H9 (cell line): ENCODE results near the gene PFKFB2. TPM values are rescaled to one million over a fixed set of nuclear protein-coding genes. Genes with fewer than 3 reads are reported as not detected.

ENCODE experiments used
- DNase-seq: peaks from one replicate; pipeline ENCODE4 v3.0.0-alpha.2; 2017
- H2AFZ ChIP-seq: one replicate; pipeline ENCODE4 v1.6.1; 2013; ENCODE audit warnings: mild to moderate bottlenecking, low read length, control low read depth, moderate library complexity
- H2AK5ac ChIP-seq: 2 replicates; pipeline ENCODE4 v1.6.1; 2013; ENCODE audit warnings: low read length, control low read depth, mixed read lengths; ENCODE audit not compliant: insufficient read length
- H2BK120ac ChIP-seq: one replicate; pipeline ENCODE4 v1.6.1; 2013; ENCODE audit warnings: low read depth, mild to moderate bottlenecking, low read length, control low read depth, inconsistent platforms; ENCODE audit not compliant: poor library complexity, severe bottlenecking
- H2BK12ac ChIP-seq: 2 replicates; pipeline ENCODE4 v1.6.1; 2013; ENCODE audit warnings: low read length, control low read depth, mixed read lengths, low read depth; ENCODE audit not compliant: insufficient read length
- H2BK15ac ChIP-seq: 2 replicates; pipeline ENCODE4 v1.6.1; 2013; ENCODE audit warnings: low read depth, low read length, control low read depth
- H2BK20ac ChIP-seq: one replicate; pipeline ENCODE4 v1.6.1; 2013; ENCODE audit warnings: low read depth, mild to moderate bottlenecking, low read length, control low read depth, inconsistent platforms; ENCODE audit not compliant: poor library complexity, severe bottlenecking
- H2BK5ac ChIP-seq: 2 replicates; pipeline ENCODE4 v1.6.1; 2013; ENCODE audit warnings: low read length, control low read depth, mixed read lengths; ENCODE audit not compliant: insufficient read length
- H3K14ac ChIP-seq: 2 replicates; pipeline ENCODE4 v1.6.1; 2013; ENCODE audit warnings: low read length, control low read depth; ENCODE audit not compliant: insufficient read depth
- H3K18ac ChIP-seq: 2 replicates; pipeline ENCODE4 v1.6.1; 2013; ENCODE audit warnings: low read depth, mild to moderate bottlenecking, mixed read lengths, low read length, control low read depth; ENCODE audit not compliant: insufficient read length
- H3K23ac ChIP-seq: 2 replicates; pipeline ENCODE4 v1.6.1; 2013; ENCODE audit warnings: low read length, control low read depth, mixed read lengths, low read depth; ENCODE audit not compliant: insufficient read length
- H3K23me2 ChIP-seq: 2 replicates; pipeline ENCODE4 v1.6.1; 2013; ENCODE audit warnings: low read depth, mild to moderate bottlenecking, mixed read lengths, low read length, control low read depth; ENCODE audit not compliant: insufficient read length, poor library complexity, severe bottlenecking
- H3K27ac ChIP-seq: 2 replicates; pipeline ENCODE4 v1.5.1; 2013; ENCODE audit warnings: low read length, control low read depth, mixed read lengths, low read depth; ENCODE audit not compliant: insufficient read length
- H3K27me3 ChIP-seq: 2 replicates; pipeline ENCODE4 v1.6.1; 2013; ENCODE audit warnings: low read length, control low read depth, inconsistent platforms; ENCODE audit not compliant: insufficient read depth
- H3K4ac ChIP-seq: 2 replicates; pipeline ENCODE4 v1.6.1; 2013; ENCODE audit warnings: low read depth, mild to moderate bottlenecking, control low read depth, inconsistent platforms, low read length, moderate library complexity
- H3K4me1 ChIP-seq: 2 replicates; pipeline ENCODE4 v1.6.1; 2013; ENCODE audit warnings: low read length, control low read depth, inconsistent platforms; ENCODE audit not compliant: insufficient read depth
- H3K4me2 ChIP-seq: 2 replicates; pipeline ENCODE4 v1.6.1; 2013; ENCODE audit warnings: low read length, control low read depth, mixed read lengths; ENCODE audit not compliant: insufficient read length, insufficient read depth
- H3K56ac ChIP-seq: 2 replicates; pipeline ENCODE4 v1.6.1; 2013; ENCODE audit warnings: low read depth, mild to moderate bottlenecking, mixed read lengths, low read length, control low read depth; ENCODE audit not compliant: insufficient read length
- H3K79me1 ChIP-seq: 2 replicates; pipeline ENCODE4 v1.6.1; 2013; ENCODE audit warnings: low read depth, mild to moderate bottlenecking, moderate library complexity, low read length, control low read depth, inconsistent platforms; ENCODE audit not compliant: insufficient read depth, poor library complexity, severe bottlenecking
- H3K79me2 ChIP-seq: 2 replicates; pipeline ENCODE4 v1.6.1; 2013; ENCODE audit warnings: low read length, control low read depth, inconsistent platforms; ENCODE audit not compliant: insufficient read depth
- H3K9ac ChIP-seq: 2 replicates; pipeline ENCODE4 v1.6.1; 2013; ENCODE audit warnings: low read length, control low read depth, mixed read lengths; ENCODE audit not compliant: insufficient read length; ENCODE audit errors: extremely low read depth
- H3K9me3 ChIP-seq: one replicate; pipeline ENCODE4 v1.6.1; 2013; ENCODE audit warnings: low read depth, low read length, inconsistent platforms; ENCODE audit not compliant: control insufficient read depth
- H3T11ph ChIP-seq: one replicate; pipeline ENCODE4 v1.6.1; 2013; ENCODE audit warnings: mild to moderate bottlenecking, low read length, control low read depth, inconsistent platforms
- H4K20me1 ChIP-seq: one replicate; pipeline ENCODE4 v1.6.1; 2013; ENCODE audit not compliant: control insufficient read depth, insufficient read length, insufficient read depth
- H4K5ac ChIP-seq: 2 replicates; pipeline ENCODE4 v1.6.1; 2013; ENCODE audit warnings: low read depth, mild to moderate bottlenecking, mixed read lengths, low read length, control low read depth; ENCODE audit not compliant: insufficient read length
- H4K8ac ChIP-seq: replicated peaks from 2 replicates; pipeline ENCODE4 v1.6.1; 2013; ENCODE audit warnings: low read length, control low read depth, mixed read lengths, low read depth; ENCODE audit not compliant: insufficient read length
- H4K91ac ChIP-seq: 2 replicates; pipeline ENCODE4 v1.6.1; 2013; ENCODE audit warnings: low read depth, mild to moderate bottlenecking, moderate library complexity, mixed read lengths, low read length, control low read depth; ENCODE audit not compliant: insufficient read length
- H3K27ac Mint-ChIP-seq, 3 experiments: 2 replicates in 2 of 3; 3 replicates in 1 of 3; pipeline ENCODE4 v1.8.0; 2020 to 2021; ENCODE audit warnings: mixed read lengths in 3 of 3, mild to moderate bottlenecking in 1 of 3, moderate library complexity in 1 of 3
- H3K27me3 Mint-ChIP-seq: 2 replicates; pipeline ENCODE4 v1.8.0; 2021; ENCODE audit warnings: low read depth, mild to moderate bottlenecking, moderate library complexity, mixed read lengths
- H3K36me3 Mint-ChIP-seq, 3 experiments: 2 replicates in 2 of 3; 3 replicates in 1 of 3; pipeline ENCODE4 v1.8.0; 2020 to 2021; ENCODE audit warnings: low read depth in 3 of 3, mixed read lengths in 3 of 3; ENCODE audit not compliant: insufficient read depth in 1 of 3
- H3K4me1 Mint-ChIP-seq, 2 experiments: 2 replicates each; pipeline ENCODE4 v1.8.0; 2020; ENCODE audit warnings: mixed read lengths in 2 of 2
- H3K4me3 Mint-ChIP-seq, 2 experiments: 2 replicates in 1 of 2; 3 replicates in 1 of 2; pipeline ENCODE4 v1.8.0; 2020 to 2021; ENCODE audit warnings: mild to moderate bottlenecking in 2 of 2, mixed read lengths in 2 of 2, moderate library complexity in 1 of 2
- H3K9me3 Mint-ChIP-seq, 2 experiments: 2 replicates in 1 of 2; 3 replicates in 1 of 2; pipeline ENCODE4 v1.8.0; 2020; ENCODE audit warnings: mild to moderate bottlenecking in 2 of 2, mixed read lengths in 2 of 2, moderate library complexity in 1 of 2
- CTCF ChIP-seq: fragments of 200-600 bp; sonication (generic); conservative IDR thresholded peaks from 3 replicates; pipeline ENCODE4 v1.8.0; 2021; ENCODE audit warnings: antibody characterized with exemption, mild to moderate bottlenecking
- WGBS: extraction: QIAGEN DNeasy Blood & Tissue Kit; methylation state at CpG from one replicate; pipeline ENCODE4 v1.1.7; 2013; ENCODE audit warnings: missing lambda C conversion rate, low lambda C conversion rate, mixed read lengths; ENCODE audit not compliant: insufficient read length; ENCODE audit errors: extremely low coverage; 5-methylcytosine and 5-hydroxymethylcytosine counted together
- total RNA-seq: library from RNA; stranded (reverse); gene quantifications from 2 replicates; pipeline ENCODE4 v1.2.1, GENCODE V29; 2021

Gene PFKFB2
- total RNA-seq, 1 experiment from 2014 or later = 14.6 TPM

GRCh38 chr1:207064561-207064960 is 11.5 kb downstream of the PFKFB2 start:
- peaks cover 10 to 60% (median 39%) of the 10 kb centered on the region in 3 experiments for H3K36me3 Mint-ChIP-seq
- no peak overlapping the region for H2BK15ac ChIP-seq
- no peak overlapping the region for H3K18ac ChIP-seq
- no peak overlapping the region for H3K4me3 Mint-ChIP-seq
- H3K27me3 Mint-ChIP-seq = no peaks in the 10 kb centered on the region
- WGBS = no CpG with 5 or more reads among the region's 8 CpGs
- no peak overlapping the region for H3K27ac ChIP-seq
- no peak overlapping the region for H3K4me2 ChIP-seq
- no peak overlapping the region for H2BK5ac ChIP-seq
- H3K27ac Mint-ChIP-seq = no peak overlapping the region
- H3T11ph ChIP-seq = no peak overlapping the region
- H3K4ac ChIP-seq = no peak overlapping the region
- peaks cover 0 to 2% of the 10 kb centered on the region in 2 experiments; a peak in 1 of 4 replicates for H3K4me1 Mint-ChIP-seq
- no peak overlapping the region for H3K23ac ChIP-seq
- no peak overlapping the region for H2BK20ac ChIP-seq
- H2BK12ac ChIP-seq = no peak overlapping the region
- no peaks in the 10 kb centered on the region for H3K27me3 ChIP-seq
- H4K91ac ChIP-seq = no peak overlapping the region
- H4K5ac ChIP-seq = no peak overlapping the region
- H3K14ac ChIP-seq = no peak overlapping the region
- no peaks in the 10 kb centered on the region for H3K9me3 ChIP-seq
- no peaks in the 10 kb centered on the region for H3K79me1 ChIP-seq
- no peaks in the 10 kb centered on the region for H3K23me2 ChIP-seq
- no peak overlapping the region for H3K56ac ChIP-seq
- TF ChIP-seq CTCF = no peak
- no peak for DNase-seq
- no peaks in the 10 kb centered on the region for H3K9me3 Mint-ChIP-seq
- no peak overlapping the region for H4K8ac ChIP-seq
- H3K9ac ChIP-seq = no peak overlapping the region
- H3K4me1 ChIP-seq = no peaks in the 10 kb centered on the region
- no peaks in the 10 kb centered on the region for H3K79me2 ChIP-seq
- H2AK5ac ChIP-seq = no peak overlapping the region
- no peaks in the 10 kb centered on the region for H4K20me1 ChIP-seq
- no peak overlapping the region for H2AFZ ChIP-seq
- no peak overlapping the region for H2BK120ac ChIP-seq
